NOMO-1 treated with dmso at 0.1 percent for 144 hours (cell line): Measurements from ENCODE around the gene SDR42E2.

Experiments used
- DNase-seq: peaks from one replicate; lab custom pipeline; 2025; ENCODE audit not compliant: unreplicated experiment; lab: John Stamatoyannopoulos, UW

Gene SDR42E2

DNA sequence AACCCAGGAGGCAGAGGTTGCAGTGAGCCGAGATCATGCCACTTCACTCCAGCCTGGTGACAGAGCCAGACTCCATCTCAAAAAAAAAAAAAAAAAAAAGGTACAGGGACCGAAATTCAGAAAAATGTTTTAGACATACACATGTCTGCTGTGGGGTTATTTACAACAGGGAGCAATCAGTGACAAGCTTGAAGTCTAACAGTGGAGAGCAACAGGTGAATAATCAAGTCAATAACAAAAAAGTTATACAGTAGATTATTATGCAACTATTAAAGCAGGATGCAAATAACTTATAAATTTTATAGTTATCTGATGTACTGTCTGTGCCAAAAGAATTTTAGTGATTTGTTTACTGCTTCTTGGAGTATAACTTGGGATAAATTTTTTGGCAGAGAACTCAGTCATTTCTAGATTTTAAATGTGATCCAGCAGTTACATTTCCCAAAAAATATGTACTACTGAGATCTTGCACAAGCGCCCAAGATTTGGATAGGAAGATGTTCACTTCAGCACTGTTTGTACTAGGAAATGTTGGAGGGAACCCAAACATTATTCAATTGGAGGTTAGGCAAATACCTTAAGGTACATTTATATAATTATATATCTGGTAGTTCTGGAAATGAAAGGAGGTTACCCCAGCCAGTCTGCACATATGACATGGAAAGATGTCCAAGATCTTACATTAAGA lies 77.9 kb downstream of the SDR42E2 start:
- no peak for DNase-seq
